Nephron (organoid): ENCODE data around the gene CENPU.

ENCODE experiments used
- H3K27ac Mint-ChIP-seq, 3 experiments: 2 replicates each; pipeline ENCODE4 v1.8.0; 2020; ENCODE audit warnings: mixed read lengths in 3 of 3, mild to moderate bottlenecking in 2 of 3, moderate library complexity in 1 of 3
- H3K27me3 Mint-ChIP-seq: 2 replicates; pipeline ENCODE4 v1.8.0; 2021; ENCODE audit warnings: low read depth, mild to moderate bottlenecking, moderate library complexity, mixed read lengths
- H3K36me3 Mint-ChIP-seq: 2 replicates; pipeline ENCODE4 v1.8.0; 2020; ENCODE audit warnings: low read depth, mixed read lengths
- H3K4me1 Mint-ChIP-seq: 2 replicates; pipeline ENCODE4 v1.8.0; 2020; ENCODE audit warnings: mixed read lengths
- H3K4me3 Mint-ChIP-seq, 3 experiments: 2 replicates each; pipeline ENCODE4 v1.8.0; 2020; ENCODE audit warnings: mild to moderate bottlenecking in 3 of 3, mixed read lengths in 3 of 3, moderate library complexity in 2 of 3
- H3K9me3 Mint-ChIP-seq: 2 replicates; pipeline ENCODE4 v1.8.0; 2020; ENCODE audit warnings: mixed read lengths
- CTCF ChIP-seq, 3 experiments: fragments of 200-600 bp; sonication (generic); IDR thresholded peaks; one replicate each; pipeline ENCODE4 v1.5.0; 2021; ENCODE audit warnings: antibody characterized with exemption in 3 of 3; ENCODE audit not compliant: unreplicated experiment in 3 of 3

CENPU gene

GRCh38 chr4:184699941-184700340 is 34.0 kb downstream of the CENPU start:
- Mint-ChIP-seq H3K27me3 (no peaks in the 10 kb centered on the region), H3K4me1 (peaks cover 5% of the 10 kb centered on the region), H3K4me3 (no peak overlapping the region), H3K36me3 (peaks cover 35% of the 10 kb centered on the region), H3K27ac (no peak overlapping the region), H3K9me3 (no peaks in the 10 kb centered on the region)
- TF ChIP-seq CTCF (IDR thresholded peaks at IDR 0.05; ENCODE audit: unreplicated experiment in 3 of 3), result no peak

- H3K4me1 Mint-ChIP-seq, result peaks cover 5% of the 10 kb centered on the region
- no peak for TF ChIP-seq CTCF (IDR thresholded peaks at IDR 0.05; ENCODE audit: unreplicated experiment in 3 of 3)
- no peak overlapping the region for H3K4me3 Mint-ChIP-seq
Observed at GRCh38 chr4:184697956-184698355, 35.9 kb downstream of the CENPU start.

GRCh38 chr4:184695178-184695896 is 38.6 kb downstream of the CENPU start:
- no peak for TF ChIP-seq CTCF (IDR thresholded peaks at IDR 0.05; ENCODE audit: unreplicated experiment in 3 of 3)
- Mint-ChIP-seq H3K4me1 (peaks cover 5% of the 10 kb centered on the region), H3K27ac (no peak overlapping the region), H3K27me3 (no peaks in the 10 kb centered on the region), H3K9me3 (no peaks in the 10 kb centered on the region), H3K4me3 (no peak overlapping the region), H3K36me3 (peaks cover 53% of the 10 kb centered on the region)

More at GRCh38 chr4:184697956-184698355, 35.9 kb downstream of the CENPU start:
- H3K9me3 Mint-ChIP-seq, result no peaks in the 10 kb centered on the region
- H3K27ac Mint-ChIP-seq, result peak overlapping the region in 2 of 3 experiments; percentile 57 to 84
- peaks cover 44% of the 10 kb centered on the region for H3K36me3 Mint-ChIP-seq
- H3K27me3 Mint-ChIP-seq, result no peaks in the 10 kb centered on the region

- peaks cover 5% of the 10 kb centered on the region for H3K4me1 Mint-ChIP-seq
- H3K9me3 Mint-ChIP-seq, result no peaks in the 10 kb centered on the region
- no peak overlapping the region for H3K27ac Mint-ChIP-seq
- peaks cover 53% of the 10 kb centered on the region for H3K36me3 Mint-ChIP-seq
- no peak overlapping the region for H3K4me3 Mint-ChIP-seq
- no peaks in the 10 kb centered on the region for H3K27me3 Mint-ChIP-seq
- TF ChIP-seq CTCF (IDR thresholded peaks at IDR 0.05; ENCODE audit: unreplicated experiment in 3 of 3), result no peak
Observed at GRCh38 chr4:184694412-184694956, 39.4 kb downstream of the CENPU start.

GRCh38 chr4:184693056-184693455 is 40.8 kb downstream of the CENPU start:
- H3K9me3 Mint-ChIP-seq, result no peaks in the 10 kb centered on the region

More at GRCh38 chr4:184693056-184693455, 40.8 kb downstream of the CENPU start:
- H3K27me3 Mint-ChIP-seq, result no peaks in the 10 kb centered on the region
- no peak overlapping the region for H3K4me3 Mint-ChIP-seq
- peaks cover 53% of the 10 kb centered on the region for H3K36me3 Mint-ChIP-seq
- H3K4me1 Mint-ChIP-seq, result peaks cover 5% of the 10 kb centered on the region
- no peak overlapping the region for H3K27ac Mint-ChIP-seq
- TF ChIP-seq CTCF (IDR thresholded peaks at IDR 0.05; ENCODE audit: unreplicated experiment in 3 of 3), result no peak
